ENCODE results near the gene HSH2D. TPM values are rescaled to one million over a fixed set of nuclear protein-coding genes. Genes with fewer than 3 reads are reported as not detected.

The HSH2D gene
- total RNA-seq, 3 donors from 2014 or later, result 5.7 to 9.2 (median 7.0) TPM

DNA sequence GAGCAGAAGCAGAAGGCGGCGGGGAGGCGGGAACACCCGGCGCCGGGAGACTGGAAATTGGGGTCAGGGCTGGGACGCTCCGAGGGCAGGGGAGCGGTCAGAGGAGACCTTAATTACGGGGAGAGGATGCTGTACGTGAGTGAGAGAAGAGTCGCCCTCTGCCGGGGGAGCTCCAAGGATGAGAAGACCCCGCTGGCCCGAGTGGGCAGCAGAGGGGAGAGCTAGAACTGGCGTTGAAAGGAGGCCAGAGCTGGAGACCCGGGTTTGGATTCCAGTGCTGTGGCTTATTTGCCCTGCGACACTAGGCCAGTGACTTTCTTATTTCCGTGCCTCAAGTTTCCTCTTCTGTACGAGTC, 42.3 kb downstream of the HSH2D start:
- no peak for DNase-seq
- Mint-ChIP-seq H3K36me3 (ENCODE audit: insufficient read depth) (peaks cover 12% of the 10 kb centered on the region), H3K4me1 (ENCODE audit: low read depth) (peaks cover 28% of the 10 kb centered on the region), H3K4me3 (peak overlapping the region; percentile 100), H3K27me3 (ENCODE audit: low read depth) (no peaks in the 10 kb centered on the region), H3K9me3 (no peaks in the 10 kb centered on the region)
- peak; percentile 37 to 46 for ATAC-seq

DNA sequence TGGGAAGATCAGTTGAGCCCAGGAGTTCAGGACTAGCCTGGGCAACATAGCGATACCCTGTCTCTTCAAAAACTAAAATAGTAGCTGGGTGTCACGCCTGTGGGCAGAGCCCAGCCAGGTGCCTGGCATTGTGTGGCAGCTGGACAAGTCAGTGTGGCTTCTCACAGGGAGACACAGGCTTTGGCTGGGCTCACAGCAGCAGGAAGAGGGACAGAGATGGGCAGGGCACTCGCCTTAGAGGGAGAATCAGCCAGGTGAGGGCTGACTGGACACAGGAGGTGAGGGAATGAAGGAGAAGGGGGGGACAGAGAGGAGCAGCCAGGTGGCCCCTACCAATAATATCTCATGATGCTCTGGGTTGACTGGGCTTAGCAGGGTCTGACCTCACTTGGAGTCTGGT, 45.0 kb downstream of the HSH2D start:
- Mint-ChIP-seq H3K4me1 (ENCODE audit: low read depth) (peaks cover 28% of the 10 kb centered on the region), H3K36me3 (ENCODE audit: insufficient read depth) (peaks cover 16% of the 10 kb centered on the region), H3K9me3 (no peaks in the 10 kb centered on the region), H3K27me3 (ENCODE audit: low read depth) (no peaks in the 10 kb centered on the region), H3K4me3 (no peak overlapping the region)
- no peak for DNase-seq
- no peak for ATAC-seq

DNA sequence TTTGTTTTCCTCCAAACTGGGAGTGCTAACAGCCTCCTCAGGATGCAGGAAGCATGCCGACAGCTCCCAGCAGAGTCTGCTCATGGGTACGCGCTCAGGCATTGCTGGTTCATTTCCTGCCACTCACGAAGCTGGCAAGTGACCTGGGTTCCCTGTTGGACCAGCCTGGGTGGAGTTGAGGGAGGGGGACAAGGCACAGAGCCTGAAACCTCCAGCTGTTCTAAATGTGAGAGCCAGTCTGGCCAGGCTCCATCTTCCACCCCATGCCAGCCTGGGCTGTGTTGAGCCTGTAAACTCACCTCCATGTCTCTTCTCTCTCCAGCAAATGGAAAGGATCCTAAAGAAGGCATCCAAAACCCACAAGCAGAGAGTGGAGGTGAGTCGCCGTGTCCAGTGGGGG, 46.7 kb downstream of the HSH2D start:
- Mint-ChIP-seq H3K27me3 (ENCODE audit: low read depth) (no peaks in the 10 kb centered on the region), H3K4me3 (no peak overlapping the region), H3K9me3 (no peaks in the 10 kb centered on the region), H3K36me3 (ENCODE audit: insufficient read depth) (peaks cover 16% of the 10 kb centered on the region), H3K4me1 (ENCODE audit: low read depth) (peaks cover 26% of the 10 kb centered on the region)
- DNase-seq, result no peak
- ATAC-seq, result no peak

DNA sequence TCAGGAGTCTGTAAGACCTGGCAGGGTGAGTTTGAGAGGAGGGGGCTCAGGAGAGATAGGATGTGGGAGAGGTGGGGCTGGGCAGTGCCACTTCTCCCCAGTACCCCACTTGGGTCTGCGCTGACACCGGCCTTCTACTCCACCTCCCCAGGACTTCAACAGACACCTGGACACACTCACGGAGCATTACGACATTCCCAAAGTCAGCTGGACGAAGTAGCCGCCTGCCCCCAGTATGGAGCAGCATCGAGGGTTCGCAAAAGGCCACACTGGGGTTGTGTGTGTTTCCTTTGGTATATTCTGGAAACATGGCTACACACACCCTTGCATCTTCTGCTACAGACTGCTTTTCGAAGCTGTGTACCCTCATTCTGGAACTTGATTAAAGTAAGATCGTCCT, 47.3 kb downstream of the HSH2D start:
- Mint-ChIP-seq H3K4me1 (ENCODE audit: low read depth) (peaks cover 21% of the 10 kb centered on the region), H3K36me3 (ENCODE audit: insufficient read depth) (peaks cover 13% of the 10 kb centered on the region), H3K27me3 (ENCODE audit: low read depth) (no peaks in the 10 kb centered on the region), H3K4me3 (no peak overlapping the region), H3K9me3 (no peaks in the 10 kb centered on the region)
- ATAC-seq (no peak), DNase-seq (no peak)

DNA sequence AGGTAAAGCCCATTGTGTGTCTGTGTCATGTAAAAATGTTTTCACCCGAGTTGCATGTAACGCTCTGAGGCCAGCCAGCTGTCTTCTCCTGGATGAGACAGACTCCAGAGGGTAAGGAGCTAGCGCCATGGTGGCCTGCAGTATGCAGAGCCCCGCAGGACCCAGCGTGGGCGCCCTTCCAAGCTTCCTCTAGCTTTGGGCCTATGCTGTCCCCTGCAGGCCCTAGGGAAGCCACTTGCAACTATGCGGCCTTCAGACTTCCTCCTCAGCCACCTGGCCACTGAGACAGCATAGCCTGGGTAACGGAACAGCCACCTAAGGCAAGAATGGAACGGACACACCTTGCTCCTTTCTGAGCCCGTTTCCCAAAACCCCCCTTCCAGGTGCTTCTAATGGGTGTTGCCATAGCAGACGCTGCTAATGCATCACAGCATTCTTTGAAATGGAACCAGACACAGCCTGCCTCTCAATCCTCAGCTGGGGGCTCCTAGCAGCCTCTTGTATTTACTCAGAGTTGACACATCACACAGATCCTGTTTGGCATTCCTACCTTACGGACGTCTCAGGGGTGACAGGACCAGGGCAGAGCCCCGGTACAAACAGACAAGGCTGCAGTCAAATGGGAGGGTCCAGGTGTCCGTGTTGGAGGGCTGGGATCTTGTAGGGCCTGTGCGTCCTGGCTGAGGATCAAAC, 47.9 kb downstream of the HSH2D start:
- H3K4me1 Mint-ChIP-seq (ENCODE audit: low read depth), result peaks cover 18% of the 10 kb centered on the region
- peaks cover 13% of the 10 kb centered on the region for H3K36me3 Mint-ChIP-seq (ENCODE audit: insufficient read depth)
- no peak for ATAC-seq
- no peak for DNase-seq
- no peaks in the 10 kb centered on the region for H3K9me3 Mint-ChIP-seq
- no peak overlapping the region for H3K4me3 Mint-ChIP-seq
- H3K27me3 Mint-ChIP-seq (ENCODE audit: low read depth), result no peaks in the 10 kb centered on the region

DNA sequence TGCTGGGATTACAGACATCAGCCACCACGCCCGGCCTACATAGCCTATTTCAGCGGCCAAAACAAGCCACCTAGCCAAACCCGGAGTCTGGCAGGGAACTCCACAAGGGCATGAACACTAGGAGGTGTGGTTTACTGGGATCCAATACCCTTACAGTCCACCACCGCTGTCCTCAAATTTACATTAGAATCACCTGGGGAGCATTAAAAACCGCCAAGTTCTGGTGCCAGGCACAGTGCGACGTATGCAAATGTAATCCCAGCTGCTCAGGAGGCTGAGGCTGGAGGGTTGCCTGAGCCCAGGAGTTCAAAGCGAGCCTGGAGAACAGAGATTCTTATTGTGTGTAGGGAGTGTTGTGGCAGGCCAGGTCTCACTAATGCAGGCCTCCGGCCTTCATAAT, 50.0 kb downstream of the HSH2D start:
- ATAC-seq, result no peak
- no peak overlapping the region for H3K4me3 Mint-ChIP-seq
- DNase-seq, result no peak

DNA sequence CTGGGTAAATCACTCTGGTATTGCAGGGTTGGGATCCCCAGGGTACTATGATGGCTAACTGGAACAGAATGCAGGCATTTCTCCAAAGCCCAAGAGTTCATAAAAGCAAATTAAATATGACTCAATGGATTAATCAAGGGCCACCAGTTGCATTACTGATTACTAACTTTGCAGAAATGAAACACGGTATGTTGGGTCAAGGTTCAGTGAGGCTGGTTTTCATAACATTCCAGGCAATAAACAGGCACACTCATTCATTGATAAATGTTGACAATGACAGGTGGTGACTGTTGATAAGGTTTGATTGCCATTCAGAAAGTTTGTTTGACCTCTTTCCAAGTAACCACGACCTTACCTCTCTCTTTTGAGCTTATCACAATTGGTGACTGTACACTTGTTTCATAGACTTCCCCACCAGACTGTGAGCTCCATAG, 53.7 kb downstream of the HSH2D start:
- peaks cover 28% of the 10 kb centered on the region for H3K4me1 Mint-ChIP-seq (ENCODE audit: low read depth)
- no peaks in the 10 kb centered on the region for H3K9me3 Mint-ChIP-seq
- H3K27me3 Mint-ChIP-seq (ENCODE audit: low read depth), result no peaks in the 10 kb centered on the region
- DNase-seq, result no peak
- peaks cover 8% of the 10 kb centered on the region for H3K36me3 Mint-ChIP-seq (ENCODE audit: insufficient read depth)
- peak overlapping the region; percentile 86 for H3K4me3 Mint-ChIP-seq
- ATAC-seq, result no peak

More for the DNA sequence above, 50.0 kb downstream of the HSH2D start:
- Mint-ChIP-seq H3K4me1 (ENCODE audit: low read depth) (peaks cover 11% of the 10 kb centered on the region), H3K27me3 (ENCODE audit: low read depth) (no peaks in the 10 kb centered on the region), H3K36me3 (ENCODE audit: insufficient read depth) (peaks cover 8% of the 10 kb centered on the region), H3K9me3 (no peaks in the 10 kb centered on the region)

DNA sequence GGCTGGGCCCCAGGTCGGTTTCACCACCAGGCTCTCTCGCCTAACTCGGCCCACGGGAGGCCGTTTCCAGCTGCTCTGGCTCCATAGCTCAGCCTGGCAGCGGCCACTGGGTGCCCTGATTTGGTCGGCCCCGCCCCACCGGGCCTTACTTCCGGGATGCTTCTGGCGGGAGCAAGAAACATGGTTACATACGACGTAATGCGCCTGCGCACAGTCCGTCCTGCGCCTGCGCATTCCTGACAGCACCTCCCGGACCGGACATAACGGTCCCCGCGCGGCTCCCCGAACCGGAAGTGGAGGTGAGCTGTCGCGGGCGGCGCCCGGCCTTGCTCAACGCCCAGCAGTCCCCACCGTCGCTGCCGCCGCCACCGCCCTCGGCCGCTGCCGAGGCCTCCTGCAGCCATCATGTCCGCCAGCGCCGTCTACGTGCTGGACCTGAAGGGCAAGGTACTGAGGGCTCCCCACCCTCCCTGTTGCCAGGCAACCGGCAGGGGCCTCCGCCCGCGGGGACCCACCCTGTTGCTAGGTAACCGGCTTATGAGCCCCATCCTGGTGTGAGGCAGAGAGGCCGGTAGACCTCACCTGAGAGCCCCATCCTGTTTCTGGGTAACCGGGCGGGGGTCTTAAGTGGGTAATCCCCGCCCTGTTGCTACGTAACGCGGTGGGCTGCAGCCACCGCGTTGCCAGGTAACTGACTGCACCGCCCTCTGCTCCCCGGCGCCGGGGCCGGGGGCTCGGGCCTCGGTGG, 54.3 kb downstream of the HSH2D start, which contains the start of gene AP1M1:
Gene AP1M1, plus strand, starts transcription at position 290 of the 748 bp plus-strand sequence. Its CDS starts 116 bp downstream, at position 406.
- Mint-ChIP-seq H3K27me3 (ENCODE audit: low read depth) (no peaks in the 10 kb centered on the region), H3K4me3 (peak within 1 kb of the TSS; percentile 86), H3K36me3 (ENCODE audit: insufficient read depth) (peaks cover 14% of the 10 kb centered on the region), H3K9me3 (no peaks in the 10 kb centered on the region), H3K4me1 (ENCODE audit: low read depth) (peaks cover 34% of the 10 kb centered on the region)
- ATAC-seq (peak; percentile 92 to 93), DNase-seq (peak; percentile 98)

DNA sequence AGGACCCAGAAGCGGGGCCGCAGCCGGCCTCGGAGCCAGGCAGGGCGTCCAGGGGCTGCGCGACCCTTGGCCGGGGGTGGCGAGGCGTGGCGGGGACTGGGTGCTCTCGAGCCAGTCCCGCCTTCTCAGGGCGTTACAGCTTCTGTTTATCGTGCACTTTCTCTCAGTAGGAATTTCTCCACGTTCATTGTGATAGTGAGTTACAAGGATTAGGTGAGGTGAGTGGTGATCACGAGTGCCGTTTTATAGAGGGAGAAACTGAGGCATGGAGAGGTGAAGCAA, 54.8 kb downstream of the HSH2D start:
- Mint-ChIP-seq H3K27me3 (ENCODE audit: low read depth) (no peaks in the 10 kb centered on the region), H3K9me3 (no peaks in the 10 kb centered on the region), H3K4me1 (ENCODE audit: low read depth) (peaks cover 35% of the 10 kb centered on the region), H3K4me3 (peak overlapping the region; percentile 81), H3K36me3 (ENCODE audit: insufficient read depth) (peaks cover 18% of the 10 kb centered on the region)
- no peak for DNase-seq
- no peak for ATAC-seq

DNA sequence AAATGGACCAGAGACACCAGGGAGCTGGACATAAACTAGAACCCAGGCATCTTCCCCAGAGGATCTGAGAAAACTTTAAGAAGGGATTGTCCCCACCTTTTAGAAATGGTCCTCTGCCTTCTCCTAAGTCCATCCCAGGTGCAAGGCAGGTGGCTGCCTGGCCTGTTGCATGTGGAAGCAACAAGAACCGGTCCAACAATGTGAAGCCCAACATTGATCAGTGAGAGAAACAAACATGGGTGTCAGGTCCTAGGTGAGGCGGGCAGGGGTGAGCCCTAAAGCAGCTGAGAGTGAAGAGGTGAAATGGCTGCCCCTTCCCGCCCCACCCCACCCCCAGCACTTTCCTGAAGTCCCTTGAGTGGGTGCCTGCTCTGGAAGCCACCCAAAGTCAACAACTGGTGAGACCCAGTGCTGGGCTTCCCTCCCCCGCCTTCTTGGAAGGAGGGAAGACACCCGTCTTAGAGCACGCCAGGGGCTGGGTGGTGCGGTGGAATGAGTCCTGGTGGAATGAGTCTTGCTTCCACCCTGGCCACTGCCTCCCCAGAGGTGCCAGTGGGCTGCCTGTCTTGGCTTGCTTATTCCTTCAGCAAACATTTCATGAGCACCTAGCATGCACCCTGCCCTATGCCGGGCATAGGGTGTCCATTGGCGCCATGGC, 55.9 kb downstream of the HSH2D start:
- Mint-ChIP-seq H3K4me3 (peak overlapping the region; percentile 81), H3K9me3 (no peaks in the 10 kb centered on the region), H3K27me3 (ENCODE audit: low read depth) (no peaks in the 10 kb centered on the region), H3K36me3 (ENCODE audit: insufficient read depth) (peaks cover 23% of the 10 kb centered on the region), H3K4me1 (ENCODE audit: low read depth) (peaks cover 35% of the 10 kb centered on the region)
- ATAC-seq (no peak), DNase-seq (no peak)

DNA sequence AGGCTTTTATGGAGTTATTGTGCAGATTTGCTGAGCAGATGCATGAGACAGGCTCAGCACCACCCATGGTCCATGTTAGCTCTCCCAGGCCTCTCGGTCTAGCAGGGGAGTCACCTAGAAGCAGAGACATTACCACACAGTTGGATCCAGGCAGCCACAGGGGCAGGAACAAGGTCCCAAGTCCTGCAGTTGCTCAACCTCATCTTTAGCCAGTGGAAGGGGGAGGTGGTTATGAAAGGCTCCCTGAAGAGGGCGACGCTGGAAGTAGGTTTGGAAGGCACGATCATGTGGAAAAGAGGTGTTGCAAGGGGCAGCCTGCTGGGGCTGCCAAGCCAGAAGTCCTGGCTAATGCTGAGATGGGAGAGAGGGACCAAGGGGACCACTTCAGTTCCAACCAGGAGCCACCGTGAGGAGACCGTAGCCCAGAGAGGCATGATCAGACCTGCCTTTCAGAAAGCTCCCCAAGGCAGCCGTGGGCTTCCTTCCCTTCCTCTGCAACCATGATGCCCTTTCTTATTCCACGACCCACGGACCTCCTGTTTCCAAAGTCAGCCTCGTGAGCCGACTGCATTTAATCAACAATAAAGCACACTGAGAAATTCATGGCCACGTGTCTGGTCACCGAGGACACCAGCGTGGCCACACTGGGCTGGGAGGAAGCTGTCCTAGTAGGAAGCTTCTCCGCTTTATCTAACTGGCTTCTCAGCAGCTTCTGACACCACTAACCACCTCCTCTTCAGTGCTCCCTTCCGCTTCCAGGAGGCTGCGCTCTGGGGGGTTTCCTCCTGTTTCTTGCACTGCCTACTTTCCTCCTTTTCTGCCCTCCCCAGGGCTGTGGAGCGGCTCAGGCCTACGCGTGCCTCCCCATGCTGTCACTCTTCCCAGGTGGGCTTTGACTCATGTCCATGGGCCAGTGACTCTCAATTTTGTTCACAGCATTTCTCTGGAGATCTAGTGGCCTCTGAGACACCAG, 56.8 kb downstream of the HSH2D start:
- no peak for DNase-seq
- Mint-ChIP-seq H3K4me3 (peak overlapping the region; percentile 51), H3K36me3 (ENCODE audit: insufficient read depth) (peaks cover 23% of the 10 kb centered on the region), H3K9me3 (no peaks in the 10 kb centered on the region), H3K4me1 (ENCODE audit: low read depth) (peaks cover 35% of the 10 kb centered on the region), H3K27me3 (ENCODE audit: low read depth) (no peaks in the 10 kb centered on the region)
- no peak for ATAC-seq

DNA sequence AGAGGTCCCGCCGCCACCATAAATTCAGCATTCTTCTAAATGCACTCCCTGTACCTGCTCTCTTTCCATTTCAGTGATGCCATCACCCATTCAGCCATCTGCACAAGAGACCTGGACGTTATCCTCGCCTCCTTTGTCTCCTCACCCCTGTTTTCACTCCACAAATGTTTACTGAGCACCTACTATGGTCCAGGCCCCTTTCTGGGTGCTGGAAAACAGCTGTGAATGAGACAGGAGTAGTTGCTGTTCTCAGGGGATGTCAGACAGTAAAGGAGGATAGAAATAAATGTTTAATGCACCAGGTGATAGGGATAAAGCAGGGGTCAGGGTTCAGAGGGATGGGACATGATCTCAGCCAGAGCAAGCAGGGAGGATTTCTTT, 57.5 kb downstream of the HSH2D start:
- no peak for ATAC-seq
- Mint-ChIP-seq H3K9me3 (no peaks in the 10 kb centered on the region), H3K4me1 (ENCODE audit: low read depth) (peaks cover 35% of the 10 kb centered on the region), H3K27me3 (ENCODE audit: low read depth) (no peaks in the 10 kb centered on the region), H3K4me3 (peak overlapping the region; percentile 51), H3K36me3 (ENCODE audit: insufficient read depth) (peaks cover 23% of the 10 kb centered on the region)
- DNase-seq, result no peak

DNA sequence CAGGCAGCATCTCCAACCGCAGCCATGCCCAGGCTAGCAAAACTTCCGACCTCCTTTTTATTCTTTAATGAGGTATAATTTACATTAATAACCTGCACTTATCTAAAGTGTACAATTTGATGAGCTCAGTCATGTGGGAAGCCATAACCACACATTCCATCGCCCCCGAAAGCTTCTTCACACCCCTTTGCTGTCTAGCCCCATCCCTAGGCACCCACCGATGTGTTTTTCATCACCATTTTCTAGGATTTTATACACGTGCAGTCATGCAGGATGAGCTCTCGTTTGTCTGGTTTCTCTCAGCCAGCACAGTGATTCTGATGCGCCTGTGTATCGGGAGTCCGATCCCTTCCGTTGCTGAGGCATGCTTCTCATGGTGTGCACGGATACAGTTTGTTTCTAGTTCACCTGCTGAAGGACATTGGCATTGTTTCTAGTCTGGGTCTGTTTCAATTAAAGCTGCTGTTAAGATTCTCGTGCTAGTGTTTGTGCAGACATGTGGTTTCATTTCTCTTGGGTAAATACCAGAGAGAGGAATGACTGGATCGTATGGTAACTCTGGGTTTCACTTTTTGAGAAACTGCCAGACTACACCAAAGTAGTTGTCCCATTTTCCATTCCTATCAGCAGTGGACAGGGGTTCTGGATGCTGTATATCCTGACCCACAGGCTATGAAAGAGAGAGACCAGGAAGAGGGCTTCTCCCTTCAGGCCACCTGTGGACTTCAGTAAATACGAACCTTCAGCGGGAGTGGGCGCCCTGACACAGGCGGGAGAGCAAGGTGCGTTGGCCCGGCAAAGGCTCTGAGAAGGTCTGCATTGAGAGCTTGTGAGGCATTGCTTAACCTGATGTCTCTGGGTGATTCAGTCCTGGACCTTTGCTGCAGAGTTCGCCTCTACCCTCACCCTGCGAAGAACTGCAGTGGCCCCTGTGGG, 59.1 kb downstream of the HSH2D start:
- Mint-ChIP-seq H3K36me3 (ENCODE audit: insufficient read depth) (peaks cover 27% of the 10 kb centered on the region), H3K4me3 (no peak overlapping the region), H3K4me1 (ENCODE audit: low read depth) (peaks cover 38% of the 10 kb centered on the region), H3K9me3 (no peaks in the 10 kb centered on the region), H3K27me3 (ENCODE audit: low read depth) (no peaks in the 10 kb centered on the region)
- DNase-seq (no peak), ATAC-seq (no peak)
